Measurements from ENCODE around the gene P2RY14. TPM values are rescaled to one million over a fixed set of nuclear protein-coding genes. Genes with fewer than 3 reads are reported as not detected.
A peak's percentile ranks its signal among the peaks of the same experiment; 100 is the strongest.

P2RY14 gene
- total RNA-seq, 1 experiment from 2014 or later = not detected

DNA sequence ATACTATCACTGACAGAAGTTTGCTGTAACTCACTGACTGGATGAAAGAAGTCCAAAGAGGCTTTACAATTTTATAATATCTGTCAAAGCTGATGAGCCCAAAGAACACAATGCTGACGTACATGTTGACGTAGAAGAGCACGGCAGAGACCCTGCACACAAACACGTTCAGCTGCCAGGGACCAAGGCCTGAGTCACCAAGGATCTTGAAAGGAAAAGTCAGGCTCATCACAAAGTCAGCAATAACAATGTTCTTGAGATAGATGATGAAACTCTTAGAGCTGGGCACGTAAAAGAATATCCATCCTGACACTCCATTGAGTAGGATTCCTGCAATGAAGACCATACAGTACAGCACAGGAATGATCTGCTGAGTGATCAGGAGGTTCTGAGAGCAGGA is 64.5 kb downstream of the P2RY14 start:
- intact Hi-C loops (cut with micrococcal nuclease; ENCODE audit: unreplicated experiment) = no loop called here
- peaks cover 8% of the 10 kb centered on the region; the same call in 1 of the 2 replicates for H3F3A ChIP-seq (ENCODE audit: insufficient read depth, low read depth)
- peaks cover 20% of the 10 kb centered on the region for H3K4me1 ChIP-seq (replicated peaks; ENCODE audit: insufficient read depth)
- H3K4me3 ChIP-seq = no peak overlapping the region
- POLR2A ChIA-PET (ENCODE audit: unreplicated experiment) = no interaction called here
- peaks cover 6% of the 10 kb centered on the region for H3K9me3 ChIP-seq (ENCODE audit: insufficient read depth, low read depth)
- no peaks in the 10 kb centered on the region for H3K9me2 ChIP-seq (ENCODE audit: insufficient read depth)
- H3K27me3 ChIP-seq (ENCODE audit: insufficient read depth, low read depth) = no peaks in the 10 kb centered on the region
- H3K36me3 ChIP-seq (ENCODE audit: low read depth) = no peaks in the 10 kb centered on the region
- CTCF ChIA-PET = no interaction called here
- H4K20me1 ChIP-seq (ENCODE audit: insufficient read depth) = no peaks in the 10 kb centered on the region
- BruUV-seq (replicated peaks) = no TSS peak
- no peaks in the 10 kb centered on the region for H3K79me2 ChIP-seq (ENCODE audit: low read depth)
- no peak overlapping the region for H3K4me2 ChIP-seq
- DNase-seq = no peak
- H2AFZ ChIP-seq = peak overlapping the region; percentile 36; the same call in 1 of the 2 replicates
- TF ChIP-seq EZH2 (IDR thresholded peaks at IDR 0.05; ENCODE audit: low read depth) = no peak
- TF ChIP-seq CTCF (conservative IDR thresholded peaks at IDR 0.05) = no peak
- H3K27ac ChIP-seq = no peak overlapping the region

GRCh38 chr3:151213151-151213550 is 65.2 kb downstream of the P2RY14 start:
- Histone ChIP-seq H2AFZ (no peak overlapping the region), H3K4me3 (no peak overlapping the region), H3K9me2 (ENCODE audit: insufficient read depth) (no peaks in the 10 kb centered on the region), H3K4me2 (no peak overlapping the region), H3K36me3 (ENCODE audit: low read depth) (no peaks in the 10 kb centered on the region), H4K20me1 (ENCODE audit: insufficient read depth) (no peaks in the 10 kb centered on the region), H3F3A (ENCODE audit: insufficient read depth, low read depth) (peaks cover under 1% of the 10 kb centered on the region; the same call in 1 of the 2 replicates), H3K9me3 (ENCODE audit: insufficient read depth, low read depth) (peaks cover 4% of the 10 kb centered on the region), H3K4me1 (replicated peaks; ENCODE audit: insufficient read depth) (peaks cover 13% of the 10 kb centered on the region; the same call in 1 of the 2 replicates), H3K27ac (no peak overlapping the region), H3K27me3 (ENCODE audit: insufficient read depth, low read depth) (no peaks in the 10 kb centered on the region), H3K79me2 (ENCODE audit: low read depth) (no peaks in the 10 kb centered on the region)
- BruUV-seq (replicated peaks) = no TSS peak
- TF ChIP-seq EZH2 (IDR thresholded peaks at IDR 0.05; ENCODE audit: low read depth) = no peak
- no peak for TF ChIP-seq CTCF (conservative IDR thresholded peaks at IDR 0.05)
- intact Hi-C loops (cut with micrococcal nuclease; ENCODE audit: unreplicated experiment) = no loop called here
- DNase-seq = no peak
- ChIA-PET CTCF (no interaction called here), POLR2A (ENCODE audit: unreplicated experiment) (no interaction called here)

DNA sequence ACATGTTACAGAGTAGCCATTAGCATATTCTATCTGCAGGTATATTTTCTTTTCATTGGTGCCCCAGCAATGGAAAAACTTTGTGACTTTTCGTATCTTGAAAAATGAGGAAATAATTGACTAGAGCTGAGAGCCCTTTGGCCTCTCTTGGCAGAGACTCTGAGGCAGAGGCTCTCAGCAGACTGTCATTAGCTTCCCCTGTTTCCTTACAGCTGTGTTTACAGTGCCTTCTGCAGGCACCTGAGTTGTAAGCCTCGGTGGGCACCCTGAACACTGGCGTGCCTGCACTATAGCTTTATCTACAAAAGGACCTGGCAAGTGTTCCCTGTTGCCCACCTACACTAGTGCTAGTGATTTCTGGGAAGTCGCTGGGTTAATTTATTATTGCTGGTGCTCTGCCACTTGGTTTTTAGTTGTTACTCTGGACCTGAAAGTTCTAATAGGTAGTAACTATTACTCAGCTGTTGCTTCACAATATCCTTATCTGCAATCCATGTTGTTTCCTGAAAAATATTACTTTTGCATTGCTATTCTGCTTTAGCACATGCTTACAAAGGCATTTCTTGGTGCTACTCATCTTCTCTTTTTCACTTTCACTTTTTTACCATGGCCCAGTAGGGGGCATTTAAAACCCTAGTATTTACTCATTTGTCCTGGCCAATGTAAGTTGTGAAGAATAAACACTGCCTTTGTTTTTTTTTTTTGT is 67.5 kb downstream of the P2RY14 start:
- POLR2A ChIA-PET (ENCODE audit: unreplicated experiment) = no interaction called here
- Histone ChIP-seq H3K4me2 (no peak overlapping the region), H3K27me3 (ENCODE audit: insufficient read depth, low read depth) (no peaks in the 10 kb centered on the region), H3K27ac (no peak overlapping the region), H3K4me1 (replicated peaks; ENCODE audit: insufficient read depth) (peaks cover 10% of the 10 kb centered on the region; the same call in 1 of the 2 replicates), H3K36me3 (ENCODE audit: low read depth) (no peaks in the 10 kb centered on the region), H4K20me1 (ENCODE audit: insufficient read depth) (no peaks in the 10 kb centered on the region), H3K4me3 (no peak overlapping the region), H3K9me2 (ENCODE audit: insufficient read depth) (no peaks in the 10 kb centered on the region), H3F3A (ENCODE audit: insufficient read depth, low read depth) (no peaks in the 10 kb centered on the region), H3K9me3 (ENCODE audit: insufficient read depth, low read depth) (no peaks in the 10 kb centered on the region), H2AFZ (no peak overlapping the region), H3K79me2 (ENCODE audit: low read depth) (no peaks in the 10 kb centered on the region)
- no TSS peak for BruUV-seq (replicated peaks)
- TF ChIP-seq EZH2 (IDR thresholded peaks at IDR 0.05; ENCODE audit: low read depth) (no peak), CTCF (conservative IDR thresholded peaks at IDR 0.05) (0 out of 2 replicates have a peak, but pooled peaks have one; percentile 20)
- intact Hi-C loops (cut with micrococcal nuclease; ENCODE audit: unreplicated experiment) = no loop called here
- DNase-seq = no peak
- CTCF ChIA-PET = no interaction called here

All from PC-9 (cell line).